Upper lobe of left lung (tissue), 4 donors: ENCODE measurements around the gene PDCD7.

Experiments
- EP300 ChIP-seq, 4 donors: sonication (generic); formaldehyde crosslinking; IDR thresholded peaks; one replicate each; pipeline ENCODE4 v1.5.1; 2017; ENCODE audit warnings: antibody characterized with exemption in 4 of 4, control low read depth in 2 of 4
- POLR2A ChIP-seq, 4 donors: fragments of 450-650 bp; IDR thresholded peaks; one replicate each; pipeline ENCODE4 v1.5.1; 2016 to 2017; ENCODE audit warnings: antibody characterized with exemption in 4 of 4, mild to moderate bottlenecking in 2 of 4
- POLR2AphosphoS5 ChIP-seq, 2 donors: sonication (generic); formaldehyde crosslinking; IDR thresholded peaks; one replicate each; pipeline ENCODE4 v1.5.1; 2017; ENCODE audit warnings: antibody characterized with exemption in 2 of 2
- TF ChIP-seq, protein P1 (sequence below), 6 experiments: fragments of 450-650 bp in 4 of 6; fragments of 200-600 bp in 2 of 6; sonication (generic) in 2 of 6; IDR thresholded peaks; one replicate each; pipeline ENCODE4 v1.5.1; 2016 to 2019; ENCODE audit warnings: antibody characterized with exemption in 6 of 6

DNA sequence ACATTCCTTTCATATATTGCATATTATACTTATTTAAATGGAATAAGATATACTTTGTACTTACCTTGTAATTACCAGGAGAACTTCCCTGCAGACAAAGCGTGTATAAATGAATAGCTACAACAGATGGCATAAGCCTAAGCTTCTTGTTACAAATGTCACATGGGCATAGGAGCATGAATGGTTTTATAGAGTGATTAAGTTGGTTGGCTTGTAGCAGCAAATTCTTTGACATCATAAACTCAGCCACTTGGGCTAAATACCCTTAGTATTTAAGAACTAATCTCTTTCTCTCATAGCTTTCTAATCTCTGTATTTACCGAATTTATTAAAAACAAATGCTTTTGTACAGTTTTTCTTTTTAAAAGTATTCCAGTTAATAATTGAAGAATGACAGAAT, 18.5 kb downstream of the PDCD7 start, which contains the start of gene UBAP1L:
- TF ChIP-seq, protein P1, sequence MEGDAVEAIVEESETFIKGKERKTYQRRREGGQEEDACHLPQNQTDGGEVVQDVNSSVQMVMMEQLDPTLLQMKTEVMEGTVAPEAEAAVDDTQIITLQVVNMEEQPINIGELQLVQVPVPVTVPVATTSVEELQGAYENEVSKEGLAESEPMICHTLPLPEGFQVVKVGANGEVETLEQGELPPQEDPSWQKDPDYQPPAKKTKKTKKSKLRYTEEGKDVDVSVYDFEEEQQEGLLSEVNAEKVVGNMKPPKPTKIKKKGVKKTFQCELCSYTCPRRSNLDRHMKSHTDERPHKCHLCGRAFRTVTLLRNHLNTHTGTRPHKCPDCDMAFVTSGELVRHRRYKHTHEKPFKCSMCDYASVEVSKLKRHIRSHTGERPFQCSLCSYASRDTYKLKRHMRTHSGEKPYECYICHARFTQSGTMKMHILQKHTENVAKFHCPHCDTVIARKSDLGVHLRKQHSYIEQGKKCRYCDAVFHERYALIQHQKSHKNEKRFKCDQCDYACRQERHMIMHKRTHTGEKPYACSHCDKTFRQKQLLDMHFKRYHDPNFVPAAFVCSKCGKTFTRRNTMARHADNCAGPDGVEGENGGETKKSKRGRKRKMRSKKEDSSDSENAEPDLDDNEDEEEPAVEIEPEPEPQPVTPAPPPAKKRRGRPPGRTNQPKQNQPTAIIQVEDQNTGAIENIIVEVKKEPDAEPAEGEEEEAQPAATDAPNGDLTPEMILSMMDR (IDR thresholded peaks at IDR 0.05), result no peak
- TF ChIP-seq POLR2A (IDR thresholded peaks at IDR 0.05) (no peak), EP300 (IDR thresholded peaks at IDR 0.05) (no peak), POLR2AphosphoS5 (IDR thresholded peaks at IDR 0.05) (no peak)
